HCEC 1CT (cell line): Measurements from ENCODE around the gene CLDN22.
A peak's percentile ranks its signal among the peaks of the same experiment; 100 is the strongest.

Experiments used
- DNase-seq: peaks from one replicate; pipeline ENCODE4 v3.0.0-alpha.2; 2017

The CLDN22 gene

GRCh38 chr4:183321079-183321478 is 1.0 kb upstream of the CLDN22 start:
- no peak for DNase-seq

DNA sequence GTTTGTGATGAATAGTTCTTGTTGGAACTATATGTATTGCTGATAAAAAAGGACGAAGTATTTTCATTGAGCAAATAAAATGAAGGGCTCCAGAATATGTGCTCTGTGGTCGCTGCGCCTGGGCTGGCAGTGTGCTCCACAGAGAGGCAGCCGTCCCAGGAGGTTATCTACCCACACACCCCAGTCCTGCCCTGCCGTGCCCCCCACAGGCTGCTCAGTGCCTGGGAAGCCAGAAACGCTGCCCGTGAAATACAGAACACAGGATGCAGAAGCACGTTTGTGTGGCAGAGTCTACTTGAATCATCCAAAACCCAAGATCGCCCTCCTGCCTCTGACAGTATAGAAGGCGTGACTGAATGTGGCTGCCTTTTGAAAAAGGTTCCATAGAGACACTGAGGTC is 1.4 kb downstream of the CLDN22 start:
- DNase-seq, result no peak

GRCh38 chr4:183314806-183315205 is 5.3 kb downstream of the CLDN22 start:
- DNase-seq, result no peak

- no peak for DNase-seq
These were observed 5.7 kb downstream of the CLDN22 start for GRCh38 chr4:183314336-183314735.

DNA sequence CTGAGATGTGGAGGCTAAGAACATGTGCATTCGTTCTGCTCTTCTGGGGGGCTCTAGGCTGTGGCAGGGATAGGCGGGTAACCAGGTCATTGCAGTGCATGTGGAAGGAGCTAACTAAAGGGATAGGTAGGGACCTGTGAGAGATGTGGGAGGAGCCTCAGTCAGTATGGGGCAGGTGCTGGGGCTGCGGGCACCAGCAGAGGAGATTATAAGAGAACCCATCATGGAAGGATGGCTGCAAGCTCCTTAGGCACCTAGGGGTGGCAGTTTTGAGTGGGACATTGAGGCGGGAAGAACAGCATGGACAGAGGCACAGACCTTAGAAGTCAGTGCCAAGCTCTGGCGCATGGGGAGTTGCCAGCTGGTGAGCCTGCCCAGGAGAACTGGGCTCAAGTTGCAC is 7.2 kb downstream of the CLDN22 start:
- DNase-seq, result no peak

GRCh38 chr4:183306811-183307210 is 13.3 kb downstream of the CLDN22 start:
- no peak for DNase-seq

DNA sequence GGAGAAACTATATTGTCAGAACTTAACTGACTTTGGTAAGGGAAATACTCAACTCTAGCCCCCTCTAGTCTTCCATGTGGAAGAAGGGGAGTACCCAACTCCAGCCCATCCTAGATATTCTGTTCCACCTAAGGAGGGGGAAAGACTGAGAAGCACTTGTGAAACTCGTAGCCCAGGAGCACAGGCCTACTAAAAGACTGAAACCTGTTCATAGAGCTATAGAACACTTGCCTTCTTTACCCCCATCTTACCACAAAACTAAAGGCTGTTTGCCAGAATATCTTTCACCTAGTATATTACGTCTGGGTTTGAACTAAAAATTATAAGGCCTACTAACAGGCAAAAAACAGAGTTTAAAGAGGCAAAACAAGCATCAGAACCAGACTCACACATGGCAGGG is 15.5 kb downstream of the CLDN22 start:
- no peak for DNase-seq

DNA sequence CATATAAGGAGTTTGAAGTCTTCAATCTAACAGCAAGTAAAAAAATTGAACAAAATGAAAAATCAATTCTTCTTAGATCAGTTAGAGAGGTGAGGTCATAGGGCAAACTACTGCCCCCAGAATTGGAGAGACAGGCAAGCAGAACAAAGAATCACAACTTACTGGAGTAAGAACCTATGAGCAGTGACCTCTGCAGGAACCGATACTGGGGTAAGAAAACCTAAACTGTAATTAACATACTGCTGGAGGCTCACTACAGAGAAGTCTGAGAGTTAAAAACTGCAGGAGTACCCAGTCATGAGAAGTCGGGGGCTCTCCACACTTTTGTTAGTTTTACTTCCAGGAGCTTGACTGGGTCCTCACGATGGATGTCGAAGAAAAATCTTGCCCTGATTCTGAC is 16.0 kb downstream of the CLDN22 start:
- DNase-seq, result no peak

DNA sequence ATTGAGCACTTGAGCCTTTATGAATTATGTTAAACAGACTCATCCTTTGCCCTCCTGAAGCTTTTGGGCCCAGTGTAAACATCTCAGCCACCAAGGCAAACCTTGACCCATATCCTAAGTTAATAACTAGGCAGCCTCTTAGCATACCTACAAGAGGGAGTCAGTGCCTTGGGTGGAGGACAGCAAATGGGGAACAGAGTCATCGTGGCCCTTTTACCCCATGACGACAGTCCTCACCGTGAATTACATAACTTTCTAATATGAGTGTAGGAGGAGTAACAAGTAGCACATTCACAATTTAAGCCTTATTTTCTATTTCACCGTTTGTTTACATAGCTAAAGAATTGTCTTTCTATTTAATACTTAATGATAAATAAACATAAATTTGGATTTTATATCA is 16.8 kb downstream of the CLDN22 start:
- DNase-seq, result no peak

DNA sequence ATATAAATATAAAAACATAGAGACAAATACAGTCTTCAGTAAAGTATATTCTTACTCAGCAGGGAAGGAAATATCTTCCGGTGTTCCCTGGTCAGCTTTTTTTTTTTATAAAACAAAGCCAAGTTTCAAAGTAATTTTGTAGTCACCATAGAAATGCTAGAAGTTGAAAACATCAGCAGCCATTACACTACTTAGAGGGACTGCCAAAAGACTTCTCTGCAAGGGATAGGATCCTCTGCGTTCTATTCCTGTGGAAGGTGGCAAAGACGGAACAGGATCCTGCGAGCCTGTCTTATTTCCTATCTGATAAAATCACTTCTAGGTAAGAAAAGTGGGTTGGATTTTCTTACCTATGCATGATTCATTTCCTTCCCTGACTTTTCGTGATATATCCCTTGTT is 19.4 kb downstream of the CLDN22 start:
- no peak for DNase-seq

DNA sequence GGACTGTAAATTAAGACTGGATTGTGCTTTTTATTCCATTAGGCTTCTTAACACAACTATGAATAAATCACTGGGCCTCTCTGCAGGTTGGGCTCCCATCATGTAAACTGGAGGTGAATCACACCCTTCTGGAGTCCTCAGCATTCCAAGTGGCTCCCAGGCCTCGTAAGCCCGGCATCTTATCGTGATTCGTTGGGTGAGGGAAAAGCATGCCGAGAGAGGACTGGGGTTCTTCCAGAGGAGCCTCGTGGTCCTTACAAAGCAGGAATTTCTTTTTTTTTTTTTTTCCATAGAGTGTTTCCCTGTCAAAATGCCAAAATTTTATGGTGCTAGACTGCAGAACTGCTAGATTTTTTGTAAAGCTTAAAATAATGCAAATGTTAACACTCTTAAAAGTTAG is 20.0 kb downstream of the CLDN22 start:
- DNase-seq, result no peak

DNA sequence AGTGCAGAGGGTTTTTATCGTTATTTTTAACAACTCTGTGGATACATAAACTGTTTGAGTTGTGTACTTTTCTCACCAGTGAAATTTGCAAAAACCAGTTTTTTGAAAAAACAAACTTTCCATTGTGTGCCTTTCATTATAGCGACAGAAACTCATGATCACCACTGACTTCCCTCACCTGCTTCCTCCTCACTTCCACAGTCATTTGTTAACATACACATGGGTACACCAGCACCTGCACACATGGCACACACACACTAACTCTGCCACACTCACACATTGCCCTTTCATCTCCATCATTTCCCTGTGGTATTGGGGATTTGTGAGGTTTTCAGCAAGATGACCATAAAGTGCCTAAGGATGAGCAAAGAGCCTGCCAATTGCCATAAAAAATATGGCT is 20.6 kb downstream of the CLDN22 start:
- no peak for DNase-seq

GRCh38 chr4:183297675-183298074 is 22.4 kb downstream of the CLDN22 start:
- DNase-seq, result no peak

DNA sequence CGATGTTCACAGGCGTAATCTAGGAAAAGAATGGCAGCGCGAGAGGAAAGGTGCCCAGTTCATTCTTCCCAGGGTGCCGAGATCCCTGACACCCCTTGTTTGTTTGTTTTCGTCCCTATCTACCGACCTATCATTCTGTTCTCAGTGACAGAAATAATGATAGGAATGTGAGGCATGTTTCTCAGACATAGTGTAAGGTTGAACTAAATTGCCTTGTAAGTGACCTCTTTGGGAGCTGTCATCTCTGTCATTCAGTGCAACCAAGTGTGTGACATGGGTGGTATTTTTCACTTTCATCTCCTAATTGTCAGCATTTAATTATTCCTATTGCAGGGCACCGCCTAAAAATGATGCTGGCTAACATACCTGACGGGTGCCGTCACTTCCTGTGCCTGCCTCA is 24.4 kb downstream of the CLDN22 start:
- no peak for DNase-seq

DNA sequence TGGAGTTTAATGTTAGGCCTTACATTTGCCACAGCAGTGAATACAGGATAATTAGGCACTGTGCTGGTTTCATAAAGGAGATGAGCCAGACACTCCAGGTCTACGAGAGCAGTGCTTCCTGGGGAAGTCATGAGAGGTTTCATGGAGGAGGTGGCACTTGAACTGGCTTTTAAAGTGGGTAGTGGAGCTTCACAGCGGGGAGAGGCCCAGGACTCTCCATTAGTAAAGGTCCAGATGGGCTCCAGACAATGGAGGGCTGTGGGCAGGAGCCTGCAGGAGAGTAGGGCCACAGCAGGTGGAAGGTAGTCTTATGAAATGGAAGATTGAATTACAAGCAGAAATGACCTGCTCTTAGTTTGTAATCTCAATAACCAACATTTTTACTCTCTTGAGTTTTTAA is 29.0 kb downstream of the CLDN22 start:
- no peak for DNase-seq

DNA sequence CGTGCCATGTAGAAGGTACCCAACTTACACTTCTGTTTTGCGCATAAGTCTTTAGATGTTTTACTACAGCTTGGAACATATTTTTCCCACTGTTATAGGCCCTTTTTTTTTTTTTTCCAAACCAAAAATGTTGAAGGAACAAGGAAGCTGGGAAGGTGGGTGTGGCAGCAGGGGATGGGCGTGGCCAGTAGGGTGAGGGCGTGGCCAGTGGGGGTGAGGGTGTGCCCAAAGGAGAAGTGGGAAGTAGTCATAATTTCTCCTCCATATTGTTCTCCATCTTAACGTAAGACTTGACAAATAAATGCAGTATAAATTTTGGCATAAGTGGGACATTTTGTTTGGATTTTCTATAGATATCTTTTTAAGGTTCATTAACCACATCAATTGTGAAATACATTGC is 30.4 kb downstream of the CLDN22 start:
- DNase-seq, result no peak

DNA sequence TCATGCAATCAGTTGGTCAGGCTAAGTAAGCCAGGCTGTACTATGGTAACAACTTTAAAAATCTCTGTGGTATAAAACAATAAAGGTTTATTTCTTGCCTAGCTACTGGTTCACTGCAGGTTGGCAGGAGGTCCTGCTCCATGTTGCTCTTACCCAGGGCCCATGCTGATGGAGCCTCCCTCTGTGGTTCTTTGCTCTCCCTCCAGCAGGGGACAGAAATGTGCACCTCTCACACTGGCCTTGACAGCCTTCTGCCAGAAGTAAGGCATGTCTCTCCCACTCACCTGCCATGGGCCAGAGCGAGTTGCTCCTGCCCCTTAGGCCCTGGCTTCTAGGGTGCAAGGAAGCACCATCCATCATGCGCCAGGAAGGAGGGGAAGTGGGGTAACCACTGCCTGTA is 31.1 kb downstream of the CLDN22 start:
- no peak for DNase-seq

DNA sequence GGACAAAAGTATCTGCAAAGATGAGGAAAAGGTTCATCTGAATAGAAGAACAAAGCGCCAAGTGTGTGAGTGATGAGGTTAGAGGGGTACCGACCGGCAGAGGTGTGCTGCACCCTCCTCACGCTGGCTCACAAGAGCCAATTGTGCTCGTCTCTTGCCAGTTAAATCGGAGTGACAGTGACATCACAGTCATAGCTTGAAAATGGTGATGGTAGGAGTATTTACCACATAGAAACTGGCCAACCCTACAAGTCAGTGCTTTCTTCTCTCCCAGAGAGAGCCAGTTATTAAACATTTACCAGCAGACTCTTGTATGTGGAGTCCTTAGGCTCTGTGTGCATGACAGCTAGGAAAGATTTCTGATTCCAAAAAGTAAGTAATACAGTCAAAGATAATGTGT is 32.4 kb downstream of the CLDN22 start:
- DNase-seq, result no peak

DNA sequence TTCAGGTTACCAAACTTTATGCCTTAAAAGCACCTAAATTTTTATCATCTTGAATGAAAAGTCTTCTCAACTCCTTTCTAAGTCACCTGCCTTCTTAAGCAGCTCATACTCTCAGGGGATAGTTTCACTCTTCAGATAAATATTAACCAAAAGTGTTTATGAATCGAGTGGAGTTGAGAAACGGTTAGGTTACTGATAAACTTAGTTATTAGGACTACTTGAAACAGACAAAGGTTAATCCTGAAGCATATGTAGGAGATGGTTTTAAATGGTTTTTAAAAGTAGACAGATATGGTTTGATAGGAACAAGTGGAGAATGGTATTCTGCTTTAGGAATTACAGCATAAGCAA is 32.8 kb downstream of the CLDN22 start:
- DNase-seq, result no peak

- DNase-seq, result no peak
These were observed 33.3 kb downstream of the CLDN22 start for GRCh38 chr4:183286590-183287308.

DNA sequence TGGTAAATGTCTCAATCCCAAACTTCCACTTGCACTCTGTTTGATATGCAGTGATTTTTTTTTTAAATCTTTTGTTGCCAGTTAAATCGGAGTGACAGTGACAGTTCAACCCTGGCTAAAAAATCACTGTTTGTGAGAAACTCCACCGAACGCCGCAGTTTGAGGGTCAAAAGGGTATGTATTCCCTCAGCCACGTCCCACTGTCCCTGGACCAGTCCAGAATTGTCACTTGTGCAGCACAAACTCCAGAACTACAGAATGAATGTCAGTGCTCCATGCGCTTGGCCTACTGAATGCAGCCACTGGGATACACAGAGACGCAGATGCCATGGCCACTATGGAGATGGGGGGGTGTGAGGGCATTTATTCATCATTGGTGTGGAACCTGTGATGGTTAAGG is 34.2 kb downstream of the CLDN22 start:
- DNase-seq, result no peak

DNA sequence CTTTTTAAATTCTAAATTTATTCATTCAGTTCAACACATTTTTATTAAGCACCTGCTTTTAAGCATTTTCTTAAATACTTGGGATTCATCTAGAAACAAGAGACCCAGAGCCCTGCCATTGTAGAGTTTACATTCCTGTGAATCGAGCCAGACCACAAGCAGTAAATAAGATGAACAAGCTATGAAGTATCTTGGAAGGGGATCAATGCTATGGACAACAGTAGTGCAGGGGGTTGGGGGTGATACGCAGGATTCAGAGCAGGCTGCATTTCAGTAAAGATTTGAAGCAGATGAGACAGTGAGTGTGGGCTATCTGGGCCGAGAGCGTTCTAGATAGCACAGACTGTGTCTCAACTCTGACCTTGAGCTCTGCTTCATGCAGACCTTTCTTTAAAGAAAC is 35.1 kb downstream of the CLDN22 start:
- peak; percentile 42 for DNase-seq

GRCh38 chr4:183284258-183284785 is 35.8 kb downstream of the CLDN22 start:
- DNase-seq, result no peak

GRCh38 chr4:183276106-183276505 is 44.0 kb downstream of the CLDN22 start:
- DNase-seq, result no peak

DNA sequence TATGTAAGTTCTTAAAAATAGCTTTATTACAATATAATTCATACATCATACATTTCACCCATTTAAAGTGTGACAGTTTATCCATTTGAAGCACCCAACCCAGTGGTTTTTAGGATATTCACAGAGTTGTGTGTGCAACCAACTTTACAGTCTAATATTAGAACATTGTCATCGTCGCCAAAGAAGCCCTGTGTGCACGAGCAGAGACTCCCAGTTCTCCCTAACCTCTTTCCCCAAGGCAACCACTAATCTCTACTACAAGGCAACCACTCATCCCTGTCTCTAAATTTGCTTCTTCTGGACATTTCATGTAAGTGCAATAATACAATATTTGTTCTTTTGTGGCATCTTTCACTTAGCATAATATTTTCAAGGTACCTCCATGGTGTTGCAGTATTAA is 47.7 kb downstream of the CLDN22 start:
- DNase-seq, result no peak

- no peak for DNase-seq
These were observed 51.5 kb downstream of the CLDN22 start for GRCh38 chr4:183268556-183268955.
